HepG2 (cell line): ENCODE measurements around the gene ANKRD39. TPM values are rescaled to one million over a fixed set of nuclear protein-coding genes. Genes with fewer than 3 reads are reported as not detected.

Experiments used
- CTCF ChIP-seq: sonication (generic); formaldehyde crosslinking; IDR thresholded peaks from 2 replicates; pipeline ENCODE4 v1.5.0; 2020; ENCODE audit warnings: mild to moderate bottlenecking, missing genetic modification reagents, moderate library complexity
- E2F2 ChIP-seq: sonication (generic); formaldehyde crosslinking; IDR thresholded peaks from 2 replicates; pipeline ENCODE4 v1.4.0; 2020; ENCODE audit warnings: missing genetic modification reagents, borderline replicate concordance
- KLF11 ChIP-seq: IDR thresholded peaks from 2 replicates; pipeline ENCODE4 v1.6.1; 2016; ENCODE audit warnings: missing compliant biosample characterization
- MYPOP ChIP-seq: sonication (generic); formaldehyde crosslinking; IDR thresholded peaks from 2 replicates; pipeline ENCODE4 v1.8.1; 2023; ENCODE audit warnings: mild to moderate bottlenecking, moderate library complexity, missing genetic modification reagents
- RNF2 ChIP-seq: fragments of 450-650 bp; conservative IDR thresholded peaks from 2 replicates; pipeline ENCODE4 v1.6.1; 2016; ENCODE audit warnings: low read depth
- SNAI1 ChIP-seq: sonication (generic); formaldehyde crosslinking; IDR thresholded peaks from 2 replicates; pipeline ENCODE4 v1.5.0; 2020; ENCODE audit warnings: mild to moderate bottlenecking, missing genetic modification reagents, borderline replicate concordance
- THAP7 ChIP-seq: sonication (generic); formaldehyde crosslinking; IDR thresholded peaks from 2 replicates; pipeline ENCODE4 v1.8.1; 2023; ENCODE audit warnings: mild to moderate bottlenecking, missing genetic modification reagents
- ZNF335 ChIP-seq: sonication (generic); formaldehyde crosslinking; IDR thresholded peaks from 2 replicates; pipeline ENCODE4 v1.4.0; 2020; ENCODE audit warnings: missing genetic modification reagents
- ZNF562 ChIP-seq: sonication (generic); formaldehyde crosslinking; IDR thresholded peaks from 2 replicates; pipeline ENCODE4 v1.8.0; 2022; ENCODE audit warnings: missing genetic modification reagents, borderline replicate concordance
- ZNF563 ChIP-seq: sonication (generic); formaldehyde crosslinking; IDR thresholded peaks from 2 replicates; pipeline ENCODE4 v1.8.0; 2022; ENCODE audit warnings: mild to moderate bottlenecking, moderate library complexity, missing genetic modification reagents
- ZNF609 ChIP-seq: sonication (generic); formaldehyde crosslinking; IDR thresholded peaks from 2 replicates; pipeline ENCODE4 v1.4.0; 2020; ENCODE audit warnings: mild to moderate bottlenecking, missing genetic modification reagents, borderline replicate concordance
- ZNF891 ChIP-seq: sonication (generic); formaldehyde crosslinking; IDR thresholded peaks from 2 replicates; pipeline ENCODE4 v1.5.0; 2020; ENCODE audit warnings: mild to moderate bottlenecking, missing genetic modification reagents
- polyA plus RNA-seq, 8 experiments: library from polyadenylated mRNA; depleted of rRNA in 3 of 8; stranded (reverse) in 7 of 8; unstranded in 1 of 8; fragments of >200 nt; fragmentation: Illumina TruSeq in 4 of 8; extraction: Trizol in 4 of 8; gene quantifications; 2 replicates each; pipeline versions ENCODE4 v1.2.1 to v1.2.3, GENCODE V29; 2011 to 2016; ENCODE audit warnings: low read depth in 4 of 8, missing spikeins in 1 of 8, mixed read lengths in 1 of 8; ENCODE audit not compliant: insufficient read depth in 1 of 8
- total RNA-seq, 5 experiments: library from RNA; depleted of rRNA; stranded (reverse); fragments of >200 nt; fragmentation: Illumina TruSeq; extraction: Trizol; gene quantifications; 2 replicates each; pipeline ENCODE4 v1.2.3, GENCODE V29; 2016; ENCODE audit warnings: low read depth in 1 of 5
- TF ChIP-seq, protein P1 (sequence below): sonication (generic); formaldehyde crosslinking; IDR thresholded peaks from 2 replicates; pipeline ENCODE4 v1.4.0; 2020; ENCODE audit warnings: missing genetic modification reagents, mild to moderate bottlenecking, borderline replicate concordance
- TF ChIP-seq, protein P2 (sequence below): sonication (generic); formaldehyde crosslinking; IDR thresholded peaks from 2 replicates; pipeline ENCODE4 v1.4.0; 2020; ENCODE audit warnings: mild to moderate bottlenecking, missing genetic modification reagents

ANKRD39 gene
- total and polyA plus RNA-seq, 2 of the 13 experiments (the other 11 are each of a cell fraction or from before 2014, with no cell fraction given) = 23.2 to 24.8 TPM

DNA sequence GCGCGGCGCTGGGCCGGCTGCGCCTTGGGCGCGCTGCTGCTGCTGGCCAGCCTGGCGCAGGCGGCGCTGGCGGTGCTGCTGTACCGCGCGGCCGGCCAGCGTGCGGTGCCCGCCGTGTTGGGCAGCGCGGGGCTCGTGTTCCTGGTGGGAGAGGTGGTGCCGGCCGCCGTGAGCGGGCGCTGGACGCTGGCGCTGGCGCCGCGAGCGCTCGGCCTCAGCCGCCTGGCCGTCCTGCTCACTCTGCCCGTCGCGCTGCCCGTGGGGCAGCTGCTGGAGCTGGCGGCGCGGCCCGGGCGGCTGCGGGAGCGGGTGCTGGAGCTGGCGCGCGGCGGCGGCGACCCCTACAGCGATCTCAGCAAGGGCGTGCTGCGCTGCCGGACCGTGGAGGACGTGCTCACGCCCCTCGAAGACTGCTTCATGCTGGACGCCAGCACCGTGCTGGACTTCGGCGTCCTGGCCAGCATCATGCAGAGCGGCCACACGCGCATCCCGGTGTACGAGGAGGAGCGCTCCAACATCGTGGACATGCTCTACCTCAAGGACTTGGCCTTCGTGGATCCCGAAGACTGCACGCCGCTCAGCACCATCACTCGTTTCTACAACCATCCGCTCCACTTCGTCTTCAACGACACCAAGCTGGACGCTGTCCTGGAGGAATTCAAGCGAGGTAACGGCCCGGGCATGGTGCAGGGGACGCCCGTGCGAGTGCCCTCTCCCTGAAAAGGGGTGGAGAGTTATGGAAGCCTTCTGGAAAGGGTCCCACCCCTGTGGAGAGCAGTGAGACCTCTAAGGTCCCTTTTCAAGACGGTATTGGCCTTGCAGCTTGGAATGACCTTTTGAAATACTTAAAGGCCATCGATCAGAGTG is 40.7 kb downstream of the ANKRD39 start (continued):
- TF ChIP-seq CTCF (CRISPR knock-in tag) (0 out of 2 replicates have a peak, but pooled peaks have one; percentile 4), KLF11 (CRISPR knock-in tag) (no peak), ZNF335 (CRISPR knock-in tag) (no peak), ZNF562 (CRISPR knock-in tag) (no peak), ZNF609 (CRISPR knock-in tag) (peak; percentile 27; the same call in 1 of the 2 replicates), ZNF891 (CRISPR knock-in tag) (no peak), RNF2 (0 out of 2 replicates have a peak, but pooled peaks have one; percentile 57), MYPOP (CRISPR knock-in tag) (peak; percentile 93), THAP7 (CRISPR knock-in tag) (no peak), E2F2 (CRISPR knock-in tag) (no peak), SNAI1 (CRISPR knock-in tag) (no peak), ZNF563 (CRISPR knock-in tag) (0 out of 2 replicates have a peak, but pooled peaks have one; percentile 35)
- TF ChIP-seq, protein P1, sequence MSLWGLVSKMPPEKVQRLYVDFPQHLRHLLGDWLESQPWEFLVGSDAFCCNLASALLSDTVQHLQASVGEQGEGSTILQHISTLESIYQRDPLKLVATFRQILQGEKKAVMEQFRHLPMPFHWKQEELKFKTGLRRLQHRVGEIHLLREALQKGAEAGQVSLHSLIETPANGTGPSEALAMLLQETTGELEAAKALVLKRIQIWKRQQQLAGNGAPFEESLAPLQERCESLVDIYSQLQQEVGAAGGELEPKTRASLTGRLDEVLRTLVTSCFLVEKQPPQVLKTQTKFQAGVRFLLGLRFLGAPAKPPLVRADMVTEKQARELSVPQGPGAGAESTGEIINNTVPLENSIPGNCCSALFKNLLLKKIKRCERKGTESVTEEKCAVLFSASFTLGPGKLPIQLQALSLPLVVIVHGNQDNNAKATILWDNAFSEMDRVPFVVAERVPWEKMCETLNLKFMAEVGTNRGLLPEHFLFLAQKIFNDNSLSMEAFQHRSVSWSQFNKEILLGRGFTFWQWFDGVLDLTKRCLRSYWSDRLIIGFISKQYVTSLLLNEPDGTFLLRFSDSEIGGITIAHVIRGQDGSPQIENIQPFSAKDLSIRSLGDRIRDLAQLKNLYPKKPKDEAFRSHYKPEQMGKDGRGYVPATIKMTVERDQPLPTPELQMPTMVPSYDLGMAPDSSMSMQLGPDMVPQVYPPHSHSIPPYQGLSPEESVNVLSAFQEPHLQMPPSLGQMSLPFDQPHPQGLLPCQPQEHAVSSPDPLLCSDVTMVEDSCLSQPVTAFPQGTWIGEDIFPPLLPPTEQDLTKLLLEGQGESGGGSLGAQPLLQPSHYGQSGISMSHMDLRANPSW (CRISPR knock-in tag) = no peak
- TF ChIP-seq, protein P2, sequence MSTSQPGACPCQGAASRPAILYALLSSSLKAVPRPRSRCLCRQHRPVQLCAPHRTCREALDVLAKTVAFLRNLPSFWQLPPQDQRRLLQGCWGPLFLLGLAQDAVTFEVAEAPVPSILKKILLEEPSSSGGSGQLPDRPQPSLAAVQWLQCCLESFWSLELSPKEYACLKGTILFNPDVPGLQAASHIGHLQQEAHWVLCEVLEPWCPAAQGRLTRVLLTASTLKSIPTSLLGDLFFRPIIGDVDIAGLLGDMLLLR = no peak
